Neural progenitor cell (in vitro differentiated cells): ENCODE data around the gene MED17. TPM values are rescaled to one million over a fixed set of nuclear protein-coding genes. Genes with fewer than 3 reads are reported as not detected.
"Not testable (repeated sequence)": the region's sequence is repeated elsewhere in the genome, so short reads cannot be mapped to it uniquely, and the experiment has no call there.

Source experiments
- DNase-seq: peaks from one replicate; pipeline ENCODE4 v3.0.0-alpha.2; 2016; ENCODE audit warnings: low spot score
- H2AFZ ChIP-seq: fragments of 200-600 bp; sonication (generic); replicated peaks from 2 replicates; pipeline ENCODE4 v1.6.1; 2016; ENCODE audit warnings: antibody characterized with exemption
- H3F3A ChIP-seq: fragments of 200-600 bp; sonication (generic); 2 replicates; pipeline ENCODE4 v1.6.1; 2016; ENCODE audit warnings: antibody characterized with exemption, low read depth
- H3K27ac ChIP-seq: fragments of 200-600 bp; sonication (generic); 2 replicates; pipeline ENCODE4 v1.5.1; 2016; ENCODE audit warnings: mild to moderate bottlenecking
- H3K27me3 ChIP-seq: fragments of 200-600 bp; sonication (generic); 2 replicates; pipeline ENCODE4 v1.6.1; 2016; ENCODE audit warnings: mild to moderate bottlenecking, moderate library complexity
- H3K36me3 ChIP-seq: fragments of 200-600 bp; sonication (generic); 2 replicates; pipeline ENCODE4 v1.5.1; 2016
- H3K4me1 ChIP-seq: fragments of 200-600 bp; sonication (generic); 2 replicates; pipeline ENCODE4 v1.6.1; 2016; ENCODE audit warnings: mixed run types
- H3K4me2 ChIP-seq: fragments of 200-600 bp; sonication (generic); 2 replicates; pipeline ENCODE4 v1.6.1; 2016
- H3K4me3 ChIP-seq: fragments of 200-600 bp; sonication (generic); 2 replicates; pipeline ENCODE4 v1.5.1; 2016
- H3K79me2 ChIP-seq: fragments of 200-600 bp; sonication (generic); 2 replicates; pipeline ENCODE4 v1.6.1; 2016; ENCODE audit warnings: low read depth
- H3K9ac ChIP-seq: fragments of 200-600 bp; sonication (generic); 2 replicates; pipeline ENCODE4 v1.6.1; 2016
- H3K9me3 ChIP-seq: fragments of 200-600 bp; sonication (generic); 2 replicates; pipeline ENCODE4 v1.5.1; 2016; ENCODE audit warnings: low read depth
- H4K20me1 ChIP-seq: fragments of 200-600 bp; sonication (generic); 2 replicates; pipeline ENCODE4 v1.6.1; 2016; ENCODE audit warnings: low read depth
- H3K27ac Mint-ChIP-seq: 3 replicates; pipeline ENCODE4 v1.8.0; 2021; ENCODE audit warnings: mixed read lengths
- H3K27me3 Mint-ChIP-seq: 2 replicates; pipeline ENCODE4 v1.8.0; 2022; ENCODE audit warnings: low read depth, mild to moderate bottlenecking, inconsistent platforms, moderate library complexity, mixed read lengths; ENCODE audit not compliant: insufficient read depth
- H3K36me3 Mint-ChIP-seq: 3 replicates; pipeline ENCODE4 v1.8.0; 2021; ENCODE audit warnings: mixed read lengths
- H3K4me1 Mint-ChIP-seq: 3 replicates; pipeline ENCODE4 v1.8.0; 2021; ENCODE audit warnings: mixed read lengths
- H3K4me3 Mint-ChIP-seq: 3 replicates; pipeline ENCODE4 v1.8.0; 2021; ENCODE audit warnings: mild to moderate bottlenecking, moderate library complexity, mixed read lengths
- H3K9me3 Mint-ChIP-seq: 3 replicates; pipeline ENCODE4 v1.8.0; 2020; ENCODE audit warnings: mixed read lengths
- CTCF ChIP-seq: fragments of 200-600 bp; sonication (generic); IDR thresholded peaks from 2 replicates; pipeline ENCODE4 v1.5.1; 2017; ENCODE audit warnings: antibody characterized with exemption, mild to moderate bottlenecking
- EZH2 ChIP-seq: fragments of 200-600 bp; sonication (generic); IDR thresholded peaks from 2 replicates; pipeline ENCODE4 v1.6.1; 2017; ENCODE audit warnings: antibody characterized with exemption, mild to moderate bottlenecking, moderate library complexity
- EZH2phosphoT487 ChIP-seq: fragments of 200-600 bp; sonication (generic); IDR thresholded peaks from 2 replicates; pipeline ENCODE4 v1.6.1; 2017; ENCODE audit warnings: antibody characterized with exemption
- total RNA-seq: library from RNA; depleted of rRNA; stranded (reverse); fragments of >200 nt; gene quantifications from 2 replicates; pipeline ENCODE4 v1.2.3, GENCODE V29; 2015; ENCODE audit warnings: low replicate concordance

MED17 gene
- total RNA-seq, 1 donor from 2014 or later: 76.4 TPM

GRCh38 chr11:93773601-93774200, 10.4 kb upstream of the MED17 start:
- H3K27me3 ChIP-seq: no peaks in the 10 kb centered on the region
- H3K27ac ChIP-seq: no peak overlapping the region
- H3K27me3 Mint-ChIP-seq: peaks cover 2% of the 10 kb centered on the region
- no peak for DNase-seq
- no peaks in the 10 kb centered on the region for H3K79me2 ChIP-seq
- H3K4me1 Mint-ChIP-seq: no peaks in the 10 kb centered on the region
- H3F3A ChIP-seq: no peaks in the 10 kb centered on the region
- no peaks in the 10 kb centered on the region for H3K36me3 ChIP-seq
- no peak overlapping the region for H3K4me2 ChIP-seq
- no peak overlapping the region for H3K27ac Mint-ChIP-seq
- no peak overlapping the region for H2AFZ ChIP-seq
- H4K20me1 ChIP-seq: no peaks in the 10 kb centered on the region
- H3K9me3 ChIP-seq: no peaks in the 10 kb centered on the region
- H3K9me3 Mint-ChIP-seq: peaks cover 2% of the 10 kb centered on the region
- TF ChIP-seq CTCF (no peak), EZH2phosphoT487 (no peak), EZH2 (no peak)
- no peak overlapping the region for H3K4me3 Mint-ChIP-seq
- H3K9ac ChIP-seq: no peak overlapping the region
- H3K36me3 Mint-ChIP-seq: peaks cover 7% of the 10 kb centered on the region
- no peak overlapping the region for H3K4me3 ChIP-seq
- no peaks in the 10 kb centered on the region for H3K4me1 ChIP-seq

- H3K36me3 Mint-ChIP-seq: not testable (repeated sequence)
These were observed 9.5 kb upstream of the MED17 start for GRCh38 chr11:93774560-93774959.

DNA sequence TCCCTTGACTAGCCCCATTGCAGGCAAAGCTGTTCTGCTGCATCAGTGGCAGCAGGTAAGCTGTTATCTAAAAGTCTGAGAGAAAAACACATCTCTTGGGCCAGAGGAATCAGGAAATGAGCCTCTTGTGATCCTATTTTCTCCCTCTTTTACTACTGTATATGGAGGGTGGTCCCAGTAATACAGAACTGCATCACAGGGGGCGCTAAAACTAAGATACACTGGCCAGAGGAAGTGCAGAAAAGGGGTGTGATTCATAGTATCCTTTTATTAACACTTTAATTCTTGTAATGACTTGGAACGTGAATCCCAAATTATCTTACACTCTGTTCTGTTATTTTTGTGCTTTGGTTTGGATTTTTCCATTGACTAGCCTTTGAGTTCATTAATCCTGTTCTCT, 8.8 kb upstream of the MED17 start:
- Histone ChIP-seq H2AFZ (no peak overlapping the region), H3K9ac (no peak overlapping the region), H3K4me3 (no peak overlapping the region), H3K27me3 (no peaks in the 10 kb centered on the region), H3K27ac (no peak overlapping the region), H3K79me2 (no peaks in the 10 kb centered on the region), H3K36me3 (no peaks in the 10 kb centered on the region), H3F3A (no peaks in the 10 kb centered on the region), H4K20me1 (no peaks in the 10 kb centered on the region), H3K9me3 (no peaks in the 10 kb centered on the region), H3K4me1 (no peaks in the 10 kb centered on the region), H3K4me2 (no peak overlapping the region)
- Mint-ChIP-seq H3K4me1 (no peaks in the 10 kb centered on the region), H3K9me3 (peaks cover 4% of the 10 kb centered on the region), H3K4me3 (no peak overlapping the region), H3K27ac (no peak overlapping the region), H3K36me3 (peaks cover 13% of the 10 kb centered on the region), H3K27me3 (peaks cover 2% of the 10 kb centered on the region)
- TF ChIP-seq CTCF: peak; percentile 58
- no peak for TF ChIP-seq EZH2
- DNase-seq: peak; percentile 45

More at GRCh38 chr11:93774560-93774959, 9.5 kb upstream of the MED17 start:
- not testable (repeated sequence) for H3K4me3 Mint-ChIP-seq, H3K9me3 Mint-ChIP-seq, H3K4me2 ChIP-seq, H3K9me3 ChIP-seq, H3K4me1 Mint-ChIP-seq, H3K27ac Mint-ChIP-seq, H3K36me3 ChIP-seq, H3K27me3 Mint-ChIP-seq, H3F3A ChIP-seq, H3K4me1 ChIP-seq, H4K20me1 ChIP-seq, H3K79me2 ChIP-seq, H3K9ac ChIP-seq, H2AFZ ChIP-seq, DNase-seq, H3K4me3 ChIP-seq, H3K27ac ChIP-seq, H3K27me3 ChIP-seq

- Mint-ChIP-seq H3K27me3 (peaks cover 2% of the 10 kb centered on the region), H3K27ac (no peak overlapping the region), H3K4me1 (peaks cover 33% of the 10 kb centered on the region), H3K4me3 (peak overlapping the region; percentile 100), H3K9me3 (peaks cover 2% of the 10 kb centered on the region), H3K36me3 (peaks cover 26% of the 10 kb centered on the region)
- Histone ChIP-seq H4K20me1 (peaks cover 37% of the 10 kb centered on the region), H3K36me3 (peaks cover 20% of the 10 kb centered on the region), H3K79me2 (peaks cover 60% of the 10 kb centered on the region), H3K4me2 (peak overlapping the region; percentile 98), H2AFZ (peak overlapping the region; percentile 46), H3K27me3 (no peaks in the 10 kb centered on the region), H3K9ac (peak overlapping the region; percentile 24), H3K9me3 (no peaks in the 10 kb centered on the region), H3F3A (peaks cover 9% of the 10 kb centered on the region), H3K4me3 (peak overlapping the region; percentile 95), H3K4me1 (peaks cover 29% of the 10 kb centered on the region), H3K27ac (no peak overlapping the region)
- DNase-seq: no peak
- TF ChIP-seq EZH2phosphoT487 (no peak), CTCF (no peak), EZH2 (no peak)
These were observed 720 bp upstream of the MED17 start for GRCh38 chr11:93783362-93783761.
